Fibroblast of lung (primary cell): ENCODE results near the gene TMEM132C. TPM values are rescaled to one million over a fixed set of nuclear protein-coding genes. Genes with fewer than 3 reads are reported as not detected.

Experiments
- DNase-seq, 2 donors: peaks; one replicate each; pipeline versions ENCODE4 v3.0.0 to v3.0.0-alpha.2; 2010; ENCODE audit warnings: low read depth in 2 of 2
- H2AFZ ChIP-seq: 2 replicates; pipeline ENCODE4 v1.5.1; 2012; ENCODE audit warnings: low read length, control low read depth, inconsistent platforms
- H3K27ac ChIP-seq: 2 replicates; pipeline ENCODE4 v1.5.1; 2011; ENCODE audit warnings: low read length, control low read depth; ENCODE audit not compliant: insufficient read depth
- H3K27me3 ChIP-seq: 2 replicates; pipeline ENCODE4 v1.5.1; 2011; ENCODE audit warnings: mild to moderate bottlenecking, low read length; ENCODE audit not compliant: control insufficient read depth, insufficient read depth
- H3K36me3 ChIP-seq: 2 replicates; pipeline ENCODE4 v1.5.1; 2011; ENCODE audit warnings: low read length; ENCODE audit not compliant: control insufficient read depth, insufficient read depth
- H3K4me1 ChIP-seq: 2 replicates; pipeline ENCODE4 v1.5.1; 2011; ENCODE audit warnings: low read length; ENCODE audit not compliant: control insufficient read depth, insufficient read depth; ENCODE audit errors: extremely low read depth
- H3K4me2 ChIP-seq: 2 replicates; pipeline ENCODE4 v1.5.1; 2011; ENCODE audit warnings: low read length, control low read depth; ENCODE audit not compliant: insufficient read depth; ENCODE audit errors: extremely low read depth
- H3K4me3 ChIP-seq, 4 experiments: fragments of 200-600 bp in 1 of 4; sonication (generic) in 1 of 4; replicated peaks in 1 of 4; 2 replicates each; pipeline ENCODE4 v1.5.1; 2011 to 2016; ENCODE audit warnings: low read length in 4 of 4, low read depth in 3 of 4, mild to moderate bottlenecking in 3 of 4, control low read depth in 2 of 4, inconsistent platforms in 1 of 4, mixed read lengths in 1 of 4; ENCODE audit not compliant: insufficient read depth in 1 of 4; ENCODE audit errors: control extremely low read depth in 1 of 4
- H3K79me2 ChIP-seq: 2 replicates; pipeline ENCODE4 v1.5.1; 2012; ENCODE audit warnings: mild to moderate bottlenecking, low read length, inconsistent platforms; ENCODE audit not compliant: control insufficient read depth, insufficient read depth
- H3K9ac ChIP-seq: 2 replicates; pipeline ENCODE4 v1.5.1; 2011; ENCODE audit warnings: mild to moderate bottlenecking, low read length, control low read depth; ENCODE audit not compliant: insufficient read depth
- H3K9me3 ChIP-seq: 2 replicates; pipeline ENCODE4 v1.5.1; 2012; ENCODE audit warnings: low read depth, low read length; ENCODE audit not compliant: control insufficient read depth, insufficient read depth
- H4K20me1 ChIP-seq: 2 replicates; pipeline ENCODE4 v1.5.1; 2011; ENCODE audit warnings: low read length; ENCODE audit not compliant: control insufficient read depth, insufficient read depth; ENCODE audit errors: extremely low read depth
- CTCF ChIP-seq, 2 donors: IDR thresholded peaks in 1 of 2; conservative IDR thresholded peaks in 1 of 2; 1 replicate in 1 of 2; 2 replicates in 1 of 2; pipeline ENCODE4 v1.5.1; 2011 to 2012; ENCODE audit warnings: low read length in 2 of 2, control low read depth in 1 of 2, inconsistent platforms in 1 of 2, low read depth in 1 of 2, mild to moderate bottlenecking in 1 of 2
- EZH2 ChIP-seq: IDR thresholded peaks from 2 replicates; pipeline ENCODE4 v1.5.1; 2012; ENCODE audit warnings: low read length, control low read depth, mild to moderate bottlenecking; ENCODE audit errors: missing control alignments
- polyA plus RNA-seq, 2 donors: library from polyadenylated mRNA; depleted of rRNA in 1 of 2; stranded (reverse) in 1 of 2; unstranded in 1 of 2; fragments of >200 nt; gene quantifications; 2 replicates each; pipeline ENCODE4 v1.2.1, GENCODE V29; 2011 to 2012; ENCODE audit warnings: missing spikeins in 1 of 2
- total RNA-seq: library from RNA; depleted of rRNA; stranded (reverse); fragments of >200 nt; gene quantifications from 2 replicates; pipeline ENCODE4 v1.2.1, GENCODE V29; 2014

Gene TMEM132C
- total and polyA plus RNA-seq, 2 donors (not counting 1 experiment from before 2014, with no cell fraction given): not detected

DNA sequence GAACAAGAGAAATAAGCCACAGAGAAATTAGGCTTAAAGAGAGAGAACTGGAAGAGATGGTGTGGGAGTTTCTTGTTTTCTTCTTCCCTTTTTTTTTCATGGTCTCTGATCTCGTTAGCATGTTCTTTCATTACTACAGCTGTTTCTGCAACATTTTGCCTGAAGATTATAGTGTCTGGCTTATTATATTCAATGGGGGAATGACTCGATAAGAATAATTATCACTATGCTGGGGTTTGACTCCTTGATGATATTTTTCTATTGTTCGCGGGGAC is 70.0 kb downstream of the TMEM132C start:
- DNase-seq: no peak
- Histone ChIP-seq H3K79me2 (no peaks in the 10 kb centered on the region), H3K27me3 (no peaks in the 10 kb centered on the region), H3K27ac (no peak overlapping the region), H4K20me1 (no peaks in the 10 kb centered on the region), H3K4me3 (no peak overlapping the region), H3K4me2 (no peak overlapping the region), H3K9me3 (no peaks in the 10 kb centered on the region), H3K4me1 (no peaks in the 10 kb centered on the region), H3K9ac (no peak overlapping the region), H2AFZ (no peak overlapping the region), H3K36me3 (no peaks in the 10 kb centered on the region)
- TF ChIP-seq CTCF (conservative IDR thresholded peaks at IDR 0.05 in 1 of 2, IDR thresholded peaks at IDR 0.05 in 1 of 2; ENCODE audit: low read depth in 1 of 2, low read length in 2 of 2) (no peak), EZH2 (no peak)

DNA sequence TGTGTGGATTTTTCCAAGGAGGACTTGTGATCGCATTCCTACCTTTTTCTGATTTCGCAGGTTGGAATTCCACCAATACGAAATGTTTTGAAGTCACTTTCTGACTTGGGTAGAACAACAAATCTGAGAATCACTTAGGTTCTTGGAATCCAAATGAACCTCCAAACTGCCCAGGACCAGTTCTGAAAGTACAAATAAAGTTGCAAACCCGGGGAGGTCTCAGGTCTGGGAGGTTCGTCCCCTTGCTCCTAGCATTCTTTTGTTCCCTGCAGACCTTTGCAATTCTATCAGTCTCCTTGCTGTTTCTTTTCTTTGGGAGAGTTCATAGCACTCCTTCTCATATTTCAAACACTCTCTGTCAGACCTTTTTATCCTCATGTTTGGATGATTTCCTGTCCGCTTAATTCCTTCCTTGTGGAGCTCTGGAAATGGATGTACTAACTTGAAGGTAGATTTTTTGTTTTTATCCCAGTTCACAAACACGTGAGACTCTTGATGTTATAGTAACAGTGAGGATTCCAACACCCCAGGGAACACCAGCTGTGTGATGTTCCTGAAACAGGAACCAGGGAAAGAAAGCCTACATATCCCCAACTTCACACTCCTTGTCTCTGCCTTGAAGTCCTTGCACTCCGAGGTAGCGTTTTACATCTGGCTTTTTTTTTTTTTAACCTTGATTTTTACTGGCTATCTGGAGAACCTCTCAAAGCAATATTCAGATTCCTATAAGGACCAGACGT is 70.6 kb downstream of the TMEM132C start:
- no peak for DNase-seq
- Histone ChIP-seq H2AFZ (no peak overlapping the region), H3K9ac (no peak overlapping the region), H3K4me3 (no peak overlapping the region), H4K20me1 (no peaks in the 10 kb centered on the region), H3K9me3 (no peaks in the 10 kb centered on the region), H3K4me1 (no peaks in the 10 kb centered on the region), H3K27me3 (no peaks in the 10 kb centered on the region), H3K79me2 (no peaks in the 10 kb centered on the region), H3K36me3 (no peaks in the 10 kb centered on the region), H3K4me2 (no peak overlapping the region), H3K27ac (no peak overlapping the region)
- TF ChIP-seq EZH2: no peak
- TF ChIP-seq CTCF (conservative IDR thresholded peaks at IDR 0.05 in 1 of 2, IDR thresholded peaks at IDR 0.05 in 1 of 2; ENCODE audit: low read depth in 1 of 2, low read length in 2 of 2): no peak

DNA sequence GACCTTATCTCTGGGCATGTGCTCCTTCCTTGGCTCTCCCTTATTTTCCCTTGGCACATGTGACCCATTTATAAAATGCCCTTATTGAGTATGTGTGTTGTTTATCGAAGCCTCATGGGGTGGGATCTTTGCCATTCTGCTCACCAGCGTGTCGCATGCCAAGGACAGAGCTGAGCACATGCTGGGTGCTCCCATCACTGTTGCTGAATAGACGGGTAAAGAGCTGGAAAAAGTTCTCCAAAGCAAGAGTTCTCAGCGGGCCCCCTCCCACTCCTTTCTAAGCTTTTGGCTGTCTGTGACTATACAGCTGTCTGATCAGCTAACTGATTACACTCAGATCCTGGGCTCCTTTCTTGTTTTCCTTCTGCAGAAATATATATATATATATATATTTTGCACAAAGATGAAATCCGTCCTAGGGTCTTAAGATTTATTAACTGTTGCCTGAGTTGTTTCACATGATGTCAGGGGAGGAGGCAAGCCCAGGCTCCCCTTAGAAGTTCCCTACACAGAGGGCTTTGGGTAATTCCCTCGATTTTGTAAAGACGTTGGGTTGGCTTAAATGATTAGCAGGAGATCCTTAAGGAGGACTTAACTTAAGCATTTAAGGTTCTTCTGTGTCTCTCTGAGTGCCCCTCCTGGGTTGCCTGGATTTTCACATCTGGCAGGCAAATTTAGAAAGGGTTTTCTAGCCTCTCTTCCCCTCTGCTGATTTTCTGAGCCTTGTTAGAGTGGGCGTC is 71.6 kb downstream of the TMEM132C start:
- Histone ChIP-seq H3K27ac (no peak overlapping the region), H3K9me3 (no peaks in the 10 kb centered on the region), H3K4me2 (no peak overlapping the region), H3K4me1 (no peaks in the 10 kb centered on the region), H3K9ac (no peak overlapping the region), H4K20me1 (no peaks in the 10 kb centered on the region), H3K4me3 (no peak overlapping the region), H2AFZ (no peak overlapping the region), H3K27me3 (no peaks in the 10 kb centered on the region), H3K36me3 (no peaks in the 10 kb centered on the region), H3K79me2 (no peaks in the 10 kb centered on the region)
- DNase-seq: no peak
- TF ChIP-seq CTCF (conservative IDR thresholded peaks at IDR 0.05 in 1 of 2, IDR thresholded peaks at IDR 0.05 in 1 of 2; ENCODE audit: low read depth in 1 of 2, low read length in 2 of 2): no peak
- TF ChIP-seq EZH2: no peak
